Fibroblast of lung (primary cell): ENCODE measurements around the gene KNDC1.

Source experiments
- CTCF ChIP-seq, 2 donors: IDR thresholded peaks in 1 of 2; conservative IDR thresholded peaks in 1 of 2; 1 replicate in 1 of 2; 2 replicates in 1 of 2; pipeline ENCODE4 v1.5.1; 2011 to 2012; ENCODE audit warnings: low read length in 2 of 2, control low read depth in 1 of 2, inconsistent platforms in 1 of 2, low read depth in 1 of 2, mild to moderate bottlenecking in 1 of 2
- EZH2 ChIP-seq: IDR thresholded peaks from 2 replicates; pipeline ENCODE4 v1.5.1; 2012; ENCODE audit warnings: low read length, control low read depth, mild to moderate bottlenecking; ENCODE audit errors: missing control alignments

GRCh38 chr10:133134411-133135115, 25.5 kb upstream of the KNDC1 start:
- no peak for TF ChIP-seq CTCF (conservative IDR thresholded peaks at IDR 0.05 in 1 of 2, IDR thresholded peaks at IDR 0.05 in 1 of 2; ENCODE audit: low read depth in 1 of 2, low read length in 2 of 2)
- no peak for TF ChIP-seq EZH2
